Omental fat pad (tissue), 4 donors: ENCODE results near the gene MRPL43. TPM values are rescaled to one million over a fixed set of nuclear protein-coding genes. Genes with fewer than 3 reads are reported as not detected.

Source experiments
- ATAC-seq: fragments of 150-250 bp; one replicate; pipeline ENCODE4 v1.9.1; 2016; ENCODE audit warnings: mild to moderate bottlenecking, moderate library complexity; ENCODE audit not compliant: low FRiP score
- DNase-seq: peaks from one replicate; pipeline ENCODE4 v3.0.0-alpha.2; 2019; ENCODE audit warnings: low spot score
- total RNA-seq, 4 donors: library from RNA; depleted of rRNA; stranded (reverse); fragments of >200 nt; gene quantifications; one replicate each; pipeline ENCODE4 v1.1.0, GENCODE V29; 2016
- TF ChIP-seq, protein P1 (sequence below), 3 donors: fragments of 450-650 bp; IDR thresholded peaks; one replicate each; pipeline ENCODE4 v1.5.1; 2016 to 2017; ENCODE audit warnings: antibody characterized with exemption in 3 of 3, mild to moderate bottlenecking in 3 of 3, moderate library complexity in 2 of 3

Gene MRPL43
- total RNA-seq, 4 donors from 2014 or later = 59.7 to 97.0 (median 79.3) TPM

GRCh38 chr10:101027106-101027720 is 39.9 kb upstream of the MRPL43 start:
- DNase-seq = no peak
- TF ChIP-seq, protein P1, sequence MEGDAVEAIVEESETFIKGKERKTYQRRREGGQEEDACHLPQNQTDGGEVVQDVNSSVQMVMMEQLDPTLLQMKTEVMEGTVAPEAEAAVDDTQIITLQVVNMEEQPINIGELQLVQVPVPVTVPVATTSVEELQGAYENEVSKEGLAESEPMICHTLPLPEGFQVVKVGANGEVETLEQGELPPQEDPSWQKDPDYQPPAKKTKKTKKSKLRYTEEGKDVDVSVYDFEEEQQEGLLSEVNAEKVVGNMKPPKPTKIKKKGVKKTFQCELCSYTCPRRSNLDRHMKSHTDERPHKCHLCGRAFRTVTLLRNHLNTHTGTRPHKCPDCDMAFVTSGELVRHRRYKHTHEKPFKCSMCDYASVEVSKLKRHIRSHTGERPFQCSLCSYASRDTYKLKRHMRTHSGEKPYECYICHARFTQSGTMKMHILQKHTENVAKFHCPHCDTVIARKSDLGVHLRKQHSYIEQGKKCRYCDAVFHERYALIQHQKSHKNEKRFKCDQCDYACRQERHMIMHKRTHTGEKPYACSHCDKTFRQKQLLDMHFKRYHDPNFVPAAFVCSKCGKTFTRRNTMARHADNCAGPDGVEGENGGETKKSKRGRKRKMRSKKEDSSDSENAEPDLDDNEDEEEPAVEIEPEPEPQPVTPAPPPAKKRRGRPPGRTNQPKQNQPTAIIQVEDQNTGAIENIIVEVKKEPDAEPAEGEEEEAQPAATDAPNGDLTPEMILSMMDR (IDR thresholded peaks at IDR 0.05) = no peak
- ATAC-seq = no peak

GRCh38 chr10:101022967-101023705 is 35.8 kb upstream of the MRPL43 start:
- TF ChIP-seq, protein P1 (IDR thresholded peaks at IDR 0.05) = no peak
- DNase-seq (no peak), ATAC-seq (no peak)

DNA sequence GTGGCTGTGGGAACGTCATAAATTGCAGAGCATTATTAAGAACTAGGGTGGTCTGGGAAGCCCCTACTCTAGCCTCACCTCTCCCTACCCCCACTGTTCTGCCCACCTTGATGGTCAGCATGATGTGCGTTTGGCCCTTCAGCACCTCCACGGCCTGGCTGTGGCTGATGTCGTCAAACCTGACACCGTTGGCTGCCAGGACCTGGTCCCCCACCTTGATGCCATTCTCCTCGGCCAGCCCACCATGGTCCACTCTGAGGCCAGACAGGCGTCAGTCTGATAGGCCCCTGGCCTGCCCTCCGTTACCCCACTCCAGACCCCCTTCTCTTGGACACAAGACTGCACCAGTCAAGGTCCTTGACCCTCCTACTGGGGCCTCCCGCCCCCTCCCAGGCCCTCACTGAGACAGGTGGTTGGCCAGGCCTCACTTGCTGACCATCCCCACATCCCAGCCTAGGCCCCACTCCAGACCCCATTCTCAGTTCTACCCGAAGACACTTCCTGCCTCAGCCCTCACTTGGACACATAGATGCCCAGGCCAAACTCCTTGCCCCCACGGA is 34.5 kb upstream of the MRPL43 start:
- ATAC-seq = no peak

GRCh38 chr10:101021239-101021638 is 33.9 kb upstream of the MRPL43 start:
- DNase-seq (no peak), ATAC-seq (no peak)
- TF ChIP-seq, protein P1 (IDR thresholded peaks at IDR 0.05) = no peak

More for the DNA sequence above, 34.5 kb upstream of the MRPL43 start:
- TF ChIP-seq, protein P1 (IDR thresholded peaks at IDR 0.05) = no peak
- DNase-seq = no peak

GRCh38 chr10:101020427-101021075 is 33.3 kb upstream of the MRPL43 start:
- ATAC-seq (no peak), DNase-seq (no peak)
- TF ChIP-seq, protein P1 (IDR thresholded peaks at IDR 0.05) = no peak

DNA sequence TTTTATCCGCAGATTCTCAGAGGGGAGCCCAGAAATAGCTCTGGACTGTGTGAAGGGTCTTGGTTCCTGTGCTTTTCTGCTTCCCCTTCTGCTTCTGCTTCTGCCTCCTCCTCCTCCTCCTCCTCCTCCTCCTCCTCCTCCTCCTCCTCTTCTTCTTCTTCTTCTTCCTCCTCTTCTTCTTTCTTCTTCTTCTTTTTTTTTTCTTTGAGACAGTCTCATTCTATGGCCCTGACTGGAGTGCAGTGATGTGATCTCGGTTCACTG is 32.1 kb upstream of the MRPL43 start:
- TF ChIP-seq, protein P1 (IDR thresholded peaks at IDR 0.05) = no peak
- ATAC-seq = no peak
- no peak for DNase-seq
